HG02678 (cell line): Measurements from ENCODE around the gene PPP1R3A.
"Not testable (repeated sequence)": the region's sequence is repeated elsewhere in the genome, so short reads cannot be mapped to it uniquely, and the experiment has no call there.

Experiments used
- ATAC-seq: cut with Tn5 transposase; IDR thresholded peaks from one replicate; pipeline ENCODE4 v1.9.1; 2021; ENCODE audit warnings: mild to moderate bottlenecking, moderate library complexity; ENCODE audit not compliant: unreplicated experiment

Gene PPP1R3A

GRCh38 chr7:113918946-113919345 is at the start of gene PPP1R3A:
Gene PPP1R3A (minus strand): TSS chr7:113919009. CDS start chr7:113918996, 13 bp downstream.
- ATAC-seq = no peak

GRCh38 chr7:113963356-113963755 is 44.5 kb upstream of the PPP1R3A start:
- ATAC-seq = no peak

GRCh38 chr7:113959910-113960309 is 41.1 kb upstream of the PPP1R3A start:
- ATAC-seq = no peak

GRCh38 chr7:113955157-113955556 is 36.3 kb upstream of the PPP1R3A start:
- ATAC-seq = no peak

GRCh38 chr7:113953553-113953952 is 34.7 kb upstream of the PPP1R3A start:
- no peak for ATAC-seq

- no peak for ATAC-seq
Observed at GRCh38 chr7:113945018-113945938, 26.5 kb upstream of the PPP1R3A start.

- no peak for ATAC-seq
Observed at GRCh38 chr7:113936982-113937381, 18.2 kb upstream of the PPP1R3A start.

GRCh38 chr7:113936535-113936934 is 17.7 kb upstream of the PPP1R3A start:
- no peak for ATAC-seq

- not testable (repeated sequence) for ATAC-seq
Observed at GRCh38 chr7:113929389-113929788, 10.6 kb upstream of the PPP1R3A start.

- ATAC-seq = no peak
Observed at GRCh38 chr7:113928112-113928511, 9.3 kb upstream of the PPP1R3A start.

GRCh38 chr7:113922049-113922448 is 3.2 kb upstream of the PPP1R3A start:
- no peak for ATAC-seq

- ATAC-seq = no peak
Observed at GRCh38 chr7:113921363-113921762, 2.6 kb upstream of the PPP1R3A start.

GRCh38 chr7:113917840-113918239 is 969 bp downstream of the PPP1R3A start:
- no peak for ATAC-seq

- no peak for ATAC-seq
Observed at GRCh38 chr7:113915956-113916355, 2.9 kb downstream of the PPP1R3A start.

- no peak for ATAC-seq
Observed at GRCh38 chr7:113912876-113913275, 5.9 kb downstream of the PPP1R3A start.

- ATAC-seq = no peak
Observed at GRCh38 chr7:113907617-113908016, 11.2 kb downstream of the PPP1R3A start.

GRCh38 chr7:113904521-113904920 is 14.3 kb downstream of the PPP1R3A start:
- ATAC-seq = no peak

- ATAC-seq = no peak
Observed at GRCh38 chr7:113892818-113893217, 26.0 kb downstream of the PPP1R3A start.

GRCh38 chr7:113891828-113892227 is 27.0 kb downstream of the PPP1R3A start:
- no peak for ATAC-seq

- no peak for ATAC-seq
Observed at GRCh38 chr7:113891031-113891350, 27.8 kb downstream of the PPP1R3A start.

- ATAC-seq = no peak
Observed at GRCh38 chr7:113890331-113891030, 28.3 kb downstream of the PPP1R3A start.

GRCh38 chr7:113883096-113883495 is 35.7 kb downstream of the PPP1R3A start:
- ATAC-seq = no peak
